Measurements from ENCODE around the gene INHBB.

The INHBB gene

GRCh38 chr2:120365236-120365793, 19.4 kb downstream of the INHBB start:
- H3K27ac ChIP-seq = no peak overlapping the region
- no peak for DNase-seq

DNA sequence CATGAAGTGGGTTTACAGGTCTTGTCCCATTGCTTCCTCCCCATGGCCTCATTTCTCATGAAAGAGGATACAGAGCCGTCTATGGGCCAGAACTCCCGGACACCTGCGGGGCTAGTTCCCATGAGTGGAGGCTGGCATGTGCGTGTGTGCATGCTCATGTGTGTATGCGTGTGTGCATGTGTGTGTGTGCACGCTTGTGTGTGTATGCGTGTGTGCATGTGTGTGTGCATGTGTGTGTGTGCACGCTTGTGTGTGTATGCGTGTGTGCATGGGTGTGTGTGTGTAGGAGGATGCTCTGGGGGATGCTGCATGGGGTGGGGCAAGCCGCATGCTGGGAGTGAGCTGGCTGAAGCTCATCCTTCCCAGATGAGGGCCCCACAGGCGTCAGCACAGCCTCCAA, 20.8 kb downstream of the INHBB start:
- Histone ChIP-seq H3K27ac (no peak overlapping the region), H3K36me3 (replicated peaks) (no peaks in the 10 kb centered on the region), H3K4me3 (ENCODE audit: low read depth, low read length) (no peak overlapping the region), H3K27me3 (replicated peaks) (no peaks in the 10 kb centered on the region)
- no peak for DNase-seq
- TF ChIP-seq CTCF (IDR thresholded peaks at IDR 0.05; ENCODE audit: low read depth, low read length, missing control alignments) = no peak
- in situ Hi-C loops (cut with HindIII; ENCODE audit: low pct_ligation_motif_present, low sequenced_read_pairs) = no loop called here

More at GRCh38 chr2:120365236-120365793, 19.4 kb downstream of the INHBB start:
- TF ChIP-seq CTCF (IDR thresholded peaks at IDR 0.05; ENCODE audit: low read depth, low read length, missing control alignments) = no peak
- in situ Hi-C loops (cut with HindIII; ENCODE audit: low pct_ligation_motif_present, low sequenced_read_pairs) = no loop called here
- H3K36me3 ChIP-seq (replicated peaks) = no peaks in the 10 kb centered on the region
- no peaks in the 10 kb centered on the region for H3K27me3 ChIP-seq (replicated peaks)
- no peak overlapping the region for H3K4me3 ChIP-seq (ENCODE audit: low read depth, low read length)

DNA sequence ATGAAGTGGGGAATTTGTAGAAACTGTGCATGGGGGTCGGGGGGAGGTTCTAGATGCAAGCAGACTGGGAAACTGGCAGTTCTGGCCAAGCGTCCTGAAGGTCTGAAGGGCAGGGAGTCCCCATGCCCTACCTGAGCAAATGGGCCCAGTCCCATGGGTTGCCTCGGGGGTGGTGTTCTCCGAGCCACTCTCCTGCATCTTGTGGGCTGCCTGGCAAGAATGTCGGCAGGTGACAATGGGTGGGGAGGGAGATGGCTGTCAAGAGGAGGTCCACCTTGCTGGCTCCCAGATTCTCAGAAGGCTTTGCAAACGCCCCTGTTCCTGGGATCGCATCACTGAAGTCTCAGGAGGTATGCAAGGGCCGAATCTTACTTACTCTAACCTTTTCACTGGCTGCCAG, 21.3 kb downstream of the INHBB start:
- in situ Hi-C loops (cut with HindIII; ENCODE audit: low pct_ligation_motif_present, low sequenced_read_pairs) = no loop called here
- H3K27ac ChIP-seq = no peak overlapping the region
- H3K4me3 ChIP-seq (ENCODE audit: low read depth, low read length) = no peak overlapping the region
- TF ChIP-seq CTCF (IDR thresholded peaks at IDR 0.05; ENCODE audit: low read depth, low read length, missing control alignments) = no peak
- no peak for DNase-seq
- no peaks in the 10 kb centered on the region for H3K27me3 ChIP-seq (replicated peaks)
- no peaks in the 10 kb centered on the region for H3K36me3 ChIP-seq (replicated peaks)

DNA sequence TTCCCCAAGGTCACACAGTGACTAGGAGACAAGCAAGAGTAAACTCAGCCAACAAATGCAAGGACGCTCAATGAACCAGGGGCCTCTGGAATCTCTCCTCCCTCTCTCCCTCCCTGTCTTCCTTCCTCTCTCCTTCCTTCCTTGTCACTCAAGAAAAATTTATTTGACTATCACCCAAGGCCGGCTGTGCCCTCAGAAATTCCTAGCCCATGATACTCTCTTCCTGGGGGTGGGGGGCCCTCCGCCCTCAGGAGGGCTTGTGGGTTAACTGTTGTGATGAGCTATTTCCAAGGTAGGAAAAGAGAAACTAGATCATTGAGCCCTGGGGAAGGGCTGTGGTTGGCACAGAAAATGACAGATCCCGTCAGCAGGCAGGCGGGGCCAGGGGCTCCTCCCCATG, 21.7 kb downstream of the INHBB start:
- Histone ChIP-seq H3K36me3 (replicated peaks) (no peaks in the 10 kb centered on the region), H3K4me3 (ENCODE audit: low read depth, low read length) (no peak overlapping the region), H3K27ac (no peak overlapping the region), H3K27me3 (replicated peaks) (no peaks in the 10 kb centered on the region)
- no peak for TF ChIP-seq CTCF (IDR thresholded peaks at IDR 0.05; ENCODE audit: low read depth, low read length, missing control alignments)
- in situ Hi-C loops (cut with HindIII; ENCODE audit: low pct_ligation_motif_present, low sequenced_read_pairs) = no loop called here
- DNase-seq = no peak

DNA sequence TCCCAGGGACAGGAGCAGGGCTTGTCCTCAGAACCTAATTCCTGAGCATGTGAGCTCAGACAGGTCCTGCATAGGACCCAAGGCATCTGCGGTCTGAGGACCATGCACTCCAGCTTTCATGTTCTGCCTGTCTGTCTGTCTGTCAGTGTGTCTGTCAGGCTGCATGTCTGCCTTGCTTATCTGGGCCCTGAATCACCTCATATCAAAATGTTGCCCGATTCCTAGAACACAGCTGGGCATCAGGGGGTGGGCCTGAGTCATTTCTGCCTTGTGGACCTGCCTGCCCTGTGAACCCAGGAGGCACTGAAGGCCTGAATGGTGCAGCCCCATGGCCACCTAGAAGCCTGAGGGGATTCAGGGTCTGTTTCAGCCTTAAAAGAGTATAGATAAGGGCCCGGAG, 22.1 kb downstream of the INHBB start:
- no peak for TF ChIP-seq CTCF (IDR thresholded peaks at IDR 0.05; ENCODE audit: low read depth, low read length, missing control alignments)
- in situ Hi-C loops (cut with HindIII; ENCODE audit: low pct_ligation_motif_present, low sequenced_read_pairs) = no loop called here
- H3K4me3 ChIP-seq (ENCODE audit: low read depth, low read length) = no peak overlapping the region
- H3K27ac ChIP-seq = no peak overlapping the region
- no peaks in the 10 kb centered on the region for H3K36me3 ChIP-seq (replicated peaks)
- H3K27me3 ChIP-seq (replicated peaks) = no peaks in the 10 kb centered on the region
- DNase-seq = no peak

- Histone ChIP-seq H3K27me3 (replicated peaks) (no peaks in the 10 kb centered on the region), H3K4me3 (ENCODE audit: low read depth, low read length) (no peak overlapping the region), H3K27ac (no peak overlapping the region), H3K36me3 (replicated peaks) (no peaks in the 10 kb centered on the region)
- no peak for TF ChIP-seq CTCF (IDR thresholded peaks at IDR 0.05; ENCODE audit: low read depth, low read length, missing control alignments)
- in situ Hi-C loops (cut with HindIII; ENCODE audit: low pct_ligation_motif_present, low sequenced_read_pairs) = no loop called here
- DNase-seq = no peak
Observed at GRCh38 chr2:120369250-120369649, 23.3 kb downstream of the INHBB start.
